ENCODE measurements around the gene CFAP45.

CFAP45 gene

DNA sequence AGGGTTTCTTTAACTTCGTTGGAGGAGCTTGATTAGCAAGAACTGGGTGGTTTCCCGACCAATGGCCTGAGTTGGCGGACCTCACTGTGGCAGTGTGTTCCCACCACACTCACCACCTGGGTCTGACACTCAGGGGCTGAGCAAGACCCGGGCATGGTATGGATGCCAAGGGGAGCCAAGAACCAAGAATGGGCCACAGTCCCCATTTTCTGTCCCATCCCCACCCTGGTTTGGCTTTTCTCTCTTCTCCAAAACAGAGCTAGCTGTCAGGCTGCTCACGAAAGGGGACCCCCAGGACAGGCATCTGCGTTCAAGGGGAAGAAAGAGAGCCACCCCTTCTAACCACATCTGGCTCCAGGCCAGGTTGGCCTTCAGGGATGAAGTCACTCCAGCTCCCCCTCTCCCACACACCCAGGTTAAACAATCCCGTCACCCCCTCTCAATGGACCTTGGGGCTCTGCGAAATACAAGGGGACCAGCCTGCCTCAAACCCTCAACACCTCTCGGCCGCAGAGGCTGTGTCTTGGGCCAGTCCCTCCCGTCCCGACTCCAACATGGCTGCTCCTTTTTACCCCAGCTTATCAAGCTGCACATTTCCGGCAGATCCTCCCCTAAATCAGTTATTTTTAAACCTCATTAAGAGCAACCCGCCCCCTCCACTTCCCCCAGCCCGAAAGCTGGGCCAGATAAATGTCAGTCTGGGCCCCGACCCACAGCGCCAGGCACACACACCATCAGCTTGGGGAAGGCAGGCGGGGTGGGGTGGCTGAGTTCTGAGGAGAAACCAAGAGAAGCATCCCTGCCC, 21.9 kb upstream of the CFAP45 start:
- Histone ChIP-seq H4K91ac (ENCODE audit: low read length) (no peak overlapping the region), H3K9me3 (ENCODE audit: control insufficient read depth, low read length) (no peaks in the 10 kb centered on the region), H2BK120ac (ENCODE audit: low read depth, low read length) (no peak overlapping the region), H3K4me1 (ENCODE audit: control insufficient read depth, insufficient read depth, low read depth, low read length) (peaks cover 49% of the 10 kb centered on the region), H3K14ac (ENCODE audit: low read length in 2 of 2) (peak overlapping the region in 1 of 2 experiments; percentile 69), H3K27ac (ENCODE audit: low read length, poor library complexity, severe bottlenecking) (peak overlapping the region; percentile 71), H4K8ac (ENCODE audit: low read length) (no peak overlapping the region), H3K79me1 (replicated peaks; ENCODE audit: low read length, poor library complexity, severe bottlenecking) (peaks cover 7% of the 10 kb centered on the region), H3K27me3 (ENCODE audit: control insufficient read depth in 1 of 2, insufficient read depth in 1 of 2, low read length in 2 of 2) (no peaks in the 10 kb centered on the region), H2AK5ac (ENCODE audit: low read length, severe bottlenecking) (peak overlapping the region; percentile 63), H3K4ac (ENCODE audit: low read depth in 1 of 2, low read length in 2 of 2) (peak overlapping the region in 1 of 2 experiments; percentile 73), H2BK5ac (ENCODE audit: low read depth, low read length, poor library complexity, severe bottlenecking) (no peak overlapping the region), H3K4me2 (ENCODE audit: low read length, poor library complexity, severe bottlenecking) (peak overlapping the region; percentile 2), H3K18ac (ENCODE audit: low read depth in 1 of 2, low read length in 2 of 2) (peak overlapping the region in 1 of 2 experiments; percentile 83), H2BK12ac (ENCODE audit: low read length in 2 of 2) (peak overlapping the region in 1 of 2 experiments; percentile 7), H2BK15ac (ENCODE audit: low read depth, poor library complexity, severe bottlenecking) (peak overlapping the region; percentile 34), H2AFZ (ENCODE audit: low read depth, low read length) (no peak overlapping the region), H3K4me3 (ENCODE audit: insufficient read depth in 1 of 2, low read depth in 1 of 2, low read length in 2 of 2) (peak overlapping the region in 1 of 2 experiments; percentile 98), H3K23ac (ENCODE audit: low read length in 2 of 2) (peak overlapping the region in 1 of 2 experiments; percentile 36), H3K9ac (ENCODE audit: low read length) (peak overlapping the region; percentile 99), H3K36me3 (ENCODE audit: control insufficient read depth in 1 of 2, insufficient read depth in 2 of 2, low read depth in 1 of 2, low read length in 2 of 2) (peaks cover 37 to 38% of the 10 kb centered on the region in 2 experiments)
- 85% methylated on average over 16 of the region's 18 CpGs for WGBS
- peak; percentile 26 for DNase-seq

DNA sequence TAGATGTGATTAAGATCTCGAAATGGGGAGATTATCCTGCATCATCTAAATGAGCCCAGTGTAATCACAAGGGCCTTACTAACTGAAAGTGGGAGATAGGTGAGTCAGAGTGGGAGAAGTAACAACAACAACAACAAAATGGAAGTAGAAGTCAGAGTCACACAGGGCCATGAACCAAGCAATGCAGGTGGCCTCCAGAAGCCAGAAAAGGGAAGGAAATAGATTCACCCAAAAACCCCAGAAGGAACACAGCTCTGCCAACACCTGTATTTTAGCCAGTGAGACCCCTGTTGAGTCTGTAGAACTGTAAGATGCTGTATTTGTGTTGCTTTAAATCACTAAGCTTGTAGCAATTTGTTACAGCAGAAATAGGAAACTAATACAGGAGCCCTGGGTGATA, 21.3 kb upstream of the CFAP45 start:
- H3K4me3 ChIP-seq (ENCODE audit: insufficient read depth in 1 of 2, low read depth in 1 of 2, low read length in 2 of 2) = no peak overlapping the region

DNA sequence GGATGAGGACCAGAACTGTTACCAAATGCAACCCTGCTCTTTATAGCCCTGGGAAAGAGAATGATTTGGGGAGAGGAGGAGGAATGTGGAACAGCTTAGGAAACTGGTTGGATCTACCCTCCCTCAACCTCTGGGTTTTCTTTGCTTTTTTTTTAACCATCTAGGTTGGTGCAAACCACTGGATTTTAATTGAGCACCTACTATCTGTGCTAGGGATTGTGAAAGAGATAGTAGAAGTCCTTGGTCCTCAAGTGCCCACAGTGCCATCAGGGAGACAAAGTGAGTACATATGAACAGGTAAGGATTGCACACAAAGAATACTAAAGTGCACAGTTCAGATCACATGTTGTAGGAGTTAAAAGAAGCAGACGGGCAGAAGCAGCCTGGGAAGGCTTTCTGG, 20.7 kb upstream of the CFAP45 start:
- H3K36me3 ChIP-seq (ENCODE audit: control insufficient read depth in 1 of 2, insufficient read depth in 2 of 2, low read depth in 1 of 2, low read length in 2 of 2) = peaks cover 42 to 46% of the 10 kb centered on the region in 2 experiments
- H3K27ac ChIP-seq (ENCODE audit: low read length, poor library complexity, severe bottlenecking) = no peak overlapping the region
- no peak for DNase-seq
- H3K23ac ChIP-seq (ENCODE audit: low read length in 2 of 2) = no peak overlapping the region
- H3K4ac ChIP-seq (ENCODE audit: low read depth in 1 of 2, low read length in 2 of 2) = no peak overlapping the region
- peak overlapping the region; percentile 99 for H3K9ac ChIP-seq (ENCODE audit: low read length)
- peaks cover 3% of the 10 kb centered on the region for H3K79me1 ChIP-seq (replicated peaks; ENCODE audit: low read length, poor library complexity, severe bottlenecking)
- 71% methylated on average over 1 of the region's 1 CpG for WGBS
- no peaks in the 10 kb centered on the region for H3K27me3 ChIP-seq (ENCODE audit: control insufficient read depth in 1 of 2, insufficient read depth in 1 of 2, low read length in 2 of 2)
- no peaks in the 10 kb centered on the region for H3K9me3 ChIP-seq (ENCODE audit: control insufficient read depth, low read length)
- peaks cover 53% of the 10 kb centered on the region for H3K4me1 ChIP-seq (ENCODE audit: control insufficient read depth, insufficient read depth, low read depth, low read length)
- no peak overlapping the region for H3K4me3 ChIP-seq (ENCODE audit: insufficient read depth in 1 of 2, low read depth in 1 of 2, low read length in 2 of 2)
- no peak overlapping the region for H3K18ac ChIP-seq (ENCODE audit: low read depth in 1 of 2, low read length in 2 of 2)
- no peak overlapping the region for H2AFZ ChIP-seq (ENCODE audit: low read depth, low read length)
- H2AK5ac ChIP-seq (ENCODE audit: low read length, severe bottlenecking) = no peak overlapping the region
- H3K14ac ChIP-seq (ENCODE audit: low read length in 2 of 2) = no peak overlapping the region
- H4K91ac ChIP-seq (ENCODE audit: low read length) = no peak overlapping the region
- H2BK120ac ChIP-seq (ENCODE audit: low read depth, low read length) = no peak overlapping the region
- H2BK5ac ChIP-seq (ENCODE audit: low read depth, low read length, poor library complexity, severe bottlenecking) = no peak overlapping the region
- H2BK15ac ChIP-seq (ENCODE audit: low read depth, poor library complexity, severe bottlenecking) = no peak overlapping the region
- no peak overlapping the region for H2BK12ac ChIP-seq (ENCODE audit: low read length in 2 of 2)
- H3K4me2 ChIP-seq (ENCODE audit: low read length, poor library complexity, severe bottlenecking) = no peak overlapping the region
- peak overlapping the region; percentile 38 for H4K8ac ChIP-seq (ENCODE audit: low read length)

More for the DNA sequence above, 21.3 kb upstream of the CFAP45 start:
- no peak overlapping the region for H3K4me2 ChIP-seq (ENCODE audit: low read length, poor library complexity, severe bottlenecking)
- H4K8ac ChIP-seq (ENCODE audit: low read length) = no peak overlapping the region
- H2BK120ac ChIP-seq (ENCODE audit: low read depth, low read length) = no peak overlapping the region
- H3K23ac ChIP-seq (ENCODE audit: low read length in 2 of 2) = no peak overlapping the region
- H2AFZ ChIP-seq (ENCODE audit: low read depth, low read length) = no peak overlapping the region
- peaks cover 42 to 44% of the 10 kb centered on the region in 2 experiments for H3K36me3 ChIP-seq (ENCODE audit: control insufficient read depth in 1 of 2, insufficient read depth in 2 of 2, low read depth in 1 of 2, low read length in 2 of 2)
- H3K27me3 ChIP-seq (ENCODE audit: control insufficient read depth in 1 of 2, insufficient read depth in 1 of 2, low read length in 2 of 2) = no peaks in the 10 kb centered on the region
- H3K9ac ChIP-seq (ENCODE audit: low read length) = peak overlapping the region; percentile 99
- H3K27ac ChIP-seq (ENCODE audit: low read length, poor library complexity, severe bottlenecking) = peak overlapping the region; percentile 45
- WGBS = 100% methylated on average over 1 of the region's 1 CpG
- peak; percentile 37 for DNase-seq
- H2BK15ac ChIP-seq (ENCODE audit: low read depth, poor library complexity, severe bottlenecking) = no peak overlapping the region
- no peak overlapping the region for H2BK12ac ChIP-seq (ENCODE audit: low read length in 2 of 2)
- no peak overlapping the region for H3K4ac ChIP-seq (ENCODE audit: low read depth in 1 of 2, low read length in 2 of 2)
- H3K9me3 ChIP-seq (ENCODE audit: control insufficient read depth, low read length) = no peaks in the 10 kb centered on the region
- H2BK5ac ChIP-seq (ENCODE audit: low read depth, low read length, poor library complexity, severe bottlenecking) = no peak overlapping the region
- no peak overlapping the region for H2AK5ac ChIP-seq (ENCODE audit: low read length, severe bottlenecking)
- peaks cover 54% of the 10 kb centered on the region for H3K4me1 ChIP-seq (ENCODE audit: control insufficient read depth, insufficient read depth, low read depth, low read length)
- no peak overlapping the region for H3K14ac ChIP-seq (ENCODE audit: low read length in 2 of 2)
- H3K79me1 ChIP-seq (replicated peaks; ENCODE audit: low read length, poor library complexity, severe bottlenecking) = peaks cover 7% of the 10 kb centered on the region
- H3K18ac ChIP-seq (ENCODE audit: low read depth in 1 of 2, low read length in 2 of 2) = no peak overlapping the region
- H4K91ac ChIP-seq (ENCODE audit: low read length) = no peak overlapping the region

DNA sequence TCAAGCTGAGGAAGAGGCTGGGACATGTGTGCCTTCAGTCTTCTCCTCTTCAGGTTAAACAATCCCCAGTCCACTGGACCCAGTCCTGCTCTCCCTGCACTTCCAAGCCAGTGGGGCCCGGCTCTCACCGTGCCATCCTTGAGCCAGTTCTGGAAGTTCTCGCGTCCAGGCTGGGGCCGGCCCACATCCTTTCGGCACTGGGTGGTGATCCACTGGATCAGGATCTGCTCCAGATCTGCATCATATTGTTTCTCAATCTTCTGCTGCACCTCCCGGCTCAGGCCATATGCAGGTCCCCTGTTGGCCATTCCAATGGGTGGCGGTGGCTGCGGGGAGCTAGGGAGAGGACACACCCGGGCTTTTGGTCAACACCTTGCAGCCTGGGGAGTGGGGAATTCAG, 20.2 kb upstream of the CFAP45 start:
- no peak for DNase-seq
- H2BK120ac ChIP-seq (ENCODE audit: low read depth, low read length) = no peak overlapping the region
- H3K4ac ChIP-seq (ENCODE audit: low read depth in 1 of 2, low read length in 2 of 2) = no peak overlapping the region
- H3K27ac ChIP-seq (ENCODE audit: low read length, poor library complexity, severe bottlenecking) = no peak overlapping the region
- peaks cover 56% of the 10 kb centered on the region for H3K4me1 ChIP-seq (ENCODE audit: control insufficient read depth, insufficient read depth, low read depth, low read length)
- peaks cover 3% of the 10 kb centered on the region for H3K79me1 ChIP-seq (replicated peaks; ENCODE audit: low read length, poor library complexity, severe bottlenecking)
- no peaks in the 10 kb centered on the region for H3K27me3 ChIP-seq (ENCODE audit: control insufficient read depth in 1 of 2, insufficient read depth in 1 of 2, low read length in 2 of 2)
- H2AK5ac ChIP-seq (ENCODE audit: low read length, severe bottlenecking) = no peak overlapping the region
- H4K91ac ChIP-seq (ENCODE audit: low read length) = no peak overlapping the region
- H3K14ac ChIP-seq (ENCODE audit: low read length in 2 of 2) = no peak overlapping the region
- no peaks in the 10 kb centered on the region for H3K9me3 ChIP-seq (ENCODE audit: control insufficient read depth, low read length)
- no peak overlapping the region for H2BK5ac ChIP-seq (ENCODE audit: low read depth, low read length, poor library complexity, severe bottlenecking)
- H3K18ac ChIP-seq (ENCODE audit: low read depth in 1 of 2, low read length in 2 of 2) = no peak overlapping the region
- H3K23ac ChIP-seq (ENCODE audit: low read length in 2 of 2) = no peak overlapping the region
- no peak overlapping the region for H2AFZ ChIP-seq (ENCODE audit: low read depth, low read length)
- no peak overlapping the region for H3K4me2 ChIP-seq (ENCODE audit: low read length, poor library complexity, severe bottlenecking)
- no peak overlapping the region for H3K4me3 ChIP-seq (ENCODE audit: insufficient read depth in 1 of 2, low read depth in 1 of 2, low read length in 2 of 2)
- H2BK12ac ChIP-seq (ENCODE audit: low read length in 2 of 2) = no peak overlapping the region
- WGBS = 97% methylated on average over 8 of the region's 10 CpGs
- no peak overlapping the region for H2BK15ac ChIP-seq (ENCODE audit: low read depth, poor library complexity, severe bottlenecking)
- no peak overlapping the region for H3K9ac ChIP-seq (ENCODE audit: low read length)
- peaks cover 42 to 46% of the 10 kb centered on the region in 2 experiments for H3K36me3 ChIP-seq (ENCODE audit: control insufficient read depth in 1 of 2, insufficient read depth in 2 of 2, low read depth in 1 of 2, low read length in 2 of 2)
- H4K8ac ChIP-seq (ENCODE audit: low read length) = peak overlapping the region; percentile 38

Data from mesenchymal stem cell (in vitro differentiated cells and primary cell).